Measurements from ENCODE around the gene GOLGA8J.
"Not testable (repeated sequence)": the region's sequence is repeated elsewhere in the genome, so short reads cannot be mapped to it uniquely, and the experiment has no call there.

Gene GOLGA8J

DNA sequence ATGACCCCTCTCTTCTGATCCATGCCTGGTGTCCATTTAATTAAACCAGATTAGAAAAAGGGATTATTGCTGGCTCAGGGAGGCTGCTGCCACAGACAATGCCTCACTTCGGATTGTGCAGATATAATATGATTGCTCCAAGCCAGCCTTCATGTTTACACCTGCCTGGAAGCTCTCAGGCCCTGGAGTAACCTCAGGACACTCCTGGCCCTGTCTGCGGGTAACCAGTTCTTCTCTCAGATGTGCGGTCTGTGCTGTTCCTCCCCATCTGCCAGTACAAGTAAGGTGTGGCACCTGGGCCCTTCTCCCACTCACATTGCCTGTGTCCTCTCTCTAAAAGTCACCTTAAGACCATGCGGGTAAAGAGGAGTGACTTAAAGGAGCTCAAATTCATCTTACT, 8.8 kb upstream of the GOLGA8J start:
- Histone ChIP-seq H3K4me3 (ENCODE audit: low read depth, low read length) (no peak overlapping the region), H3K4me2 (ENCODE audit: low read length) (no peak overlapping the region), H3K36me3 (ENCODE audit: control insufficient read depth, insufficient read depth, low read length) (no peaks in the 10 kb centered on the region), H3K27me3 (ENCODE audit: control insufficient read depth, insufficient read depth, low read length) (no peaks in the 10 kb centered on the region), H3K9ac (no peak overlapping the region), H3K4me1 (no peaks in the 10 kb centered on the region), H3K9me3 (ENCODE audit: control insufficient read depth, low read length) (no peaks in the 10 kb centered on the region), H3K79me2 (no peaks in the 10 kb centered on the region), H3K27ac (no peak overlapping the region), H2AFZ (peak overlapping the region; percentile 15)
- TF ChIP-seq, protein P1, sequence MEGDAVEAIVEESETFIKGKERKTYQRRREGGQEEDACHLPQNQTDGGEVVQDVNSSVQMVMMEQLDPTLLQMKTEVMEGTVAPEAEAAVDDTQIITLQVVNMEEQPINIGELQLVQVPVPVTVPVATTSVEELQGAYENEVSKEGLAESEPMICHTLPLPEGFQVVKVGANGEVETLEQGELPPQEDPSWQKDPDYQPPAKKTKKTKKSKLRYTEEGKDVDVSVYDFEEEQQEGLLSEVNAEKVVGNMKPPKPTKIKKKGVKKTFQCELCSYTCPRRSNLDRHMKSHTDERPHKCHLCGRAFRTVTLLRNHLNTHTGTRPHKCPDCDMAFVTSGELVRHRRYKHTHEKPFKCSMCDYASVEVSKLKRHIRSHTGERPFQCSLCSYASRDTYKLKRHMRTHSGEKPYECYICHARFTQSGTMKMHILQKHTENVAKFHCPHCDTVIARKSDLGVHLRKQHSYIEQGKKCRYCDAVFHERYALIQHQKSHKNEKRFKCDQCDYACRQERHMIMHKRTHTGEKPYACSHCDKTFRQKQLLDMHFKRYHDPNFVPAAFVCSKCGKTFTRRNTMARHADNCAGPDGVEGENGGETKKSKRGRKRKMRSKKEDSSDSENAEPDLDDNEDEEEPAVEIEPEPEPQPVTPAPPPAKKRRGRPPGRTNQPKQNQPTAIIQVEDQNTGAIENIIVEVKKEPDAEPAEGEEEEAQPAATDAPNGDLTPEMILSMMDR (IDR thresholded peaks at IDR 0.05), result no peak

DNA sequence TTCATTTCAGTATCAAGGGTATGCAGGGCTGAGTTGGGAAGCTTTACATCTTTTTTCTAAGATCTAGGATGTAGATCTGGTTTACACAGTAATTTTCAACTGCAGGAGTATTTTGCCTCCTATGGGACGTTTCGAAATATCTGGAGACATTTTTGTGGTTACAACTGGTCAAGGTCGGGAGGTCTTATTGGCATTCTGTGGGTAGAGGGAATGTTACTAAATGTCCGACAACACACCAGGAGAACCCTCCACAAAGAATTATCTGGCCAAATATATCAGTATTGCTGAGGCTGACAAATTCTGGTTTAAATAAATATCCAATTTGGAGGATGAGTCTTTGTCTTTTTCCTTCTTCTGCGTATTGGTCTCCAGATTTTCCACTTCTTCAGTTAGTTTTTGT, 1.9 kb upstream of the GOLGA8J start:
- not testable (repeated sequence) for H3K27me3 ChIP-seq (ENCODE audit: control insufficient read depth, insufficient read depth, low read length); H3K9me3 ChIP-seq (ENCODE audit: control insufficient read depth, low read length); H3K4me3 ChIP-seq (ENCODE audit: low read depth, low read length); H3K9ac ChIP-seq; H2AFZ ChIP-seq; H3K36me3 ChIP-seq (ENCODE audit: control insufficient read depth, insufficient read depth, low read length); H3K4me2 ChIP-seq (ENCODE audit: low read length); H3K4me1 ChIP-seq; H3K79me2 ChIP-seq; H3K27ac ChIP-seq

DNA sequence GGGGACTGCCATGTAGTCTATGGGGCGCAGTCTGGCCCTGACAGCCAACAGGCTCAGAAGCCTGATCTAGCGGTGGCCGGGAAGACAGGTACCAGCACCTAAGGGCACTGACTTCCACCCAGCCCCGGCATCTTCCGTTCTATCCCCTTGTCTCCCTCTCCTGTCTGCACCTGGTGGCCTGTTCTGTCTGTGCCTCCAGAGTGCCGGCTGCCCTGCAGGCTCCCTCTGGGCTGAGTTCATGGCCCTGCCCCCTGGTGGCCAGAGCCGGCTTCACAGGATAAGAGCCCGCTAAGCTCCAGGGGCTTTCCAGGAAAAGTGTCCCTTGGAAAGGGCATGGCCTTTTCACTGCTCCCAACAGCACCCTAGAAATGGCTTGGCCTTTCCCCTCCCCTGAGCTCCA, 15.1 kb downstream of the GOLGA8J start:
- not testable (repeated sequence) for H2AFZ ChIP-seq; H3K27ac ChIP-seq; H3K4me2 ChIP-seq (ENCODE audit: low read length); H3K79me2 ChIP-seq; H3K27me3 ChIP-seq (ENCODE audit: control insufficient read depth, insufficient read depth, low read length); H3K9ac ChIP-seq; H3K4me3 ChIP-seq (ENCODE audit: low read depth, low read length); H3K36me3 ChIP-seq (ENCODE audit: control insufficient read depth, insufficient read depth, low read length); H3K4me1 ChIP-seq; H3K9me3 ChIP-seq (ENCODE audit: control insufficient read depth, low read length)

DNA sequence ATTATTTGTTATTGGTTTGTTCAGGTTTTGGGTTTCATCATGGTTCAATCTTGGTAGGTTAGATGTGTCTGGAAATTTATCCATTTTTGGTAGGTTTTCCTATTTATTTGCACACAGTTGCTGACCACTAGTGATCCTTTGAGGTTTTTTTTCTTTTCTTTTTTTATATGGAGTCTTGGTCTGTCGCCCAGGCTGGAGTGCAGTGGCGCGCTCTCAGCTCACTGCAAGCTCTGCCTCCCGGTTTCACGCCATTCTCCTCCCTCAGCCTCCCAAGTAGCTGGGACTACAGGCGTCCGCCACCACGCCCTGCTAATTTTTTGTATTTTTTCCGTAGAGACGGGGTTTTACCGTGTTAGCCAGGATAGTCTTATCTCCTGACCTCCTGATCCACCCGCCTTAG, 20.1 kb downstream of the GOLGA8J start:
- not testable (repeated sequence) for H3K9me3 ChIP-seq (ENCODE audit: control insufficient read depth, low read length); H3K27me3 ChIP-seq (ENCODE audit: control insufficient read depth, insufficient read depth, low read length); H3K4me1 ChIP-seq; H3K79me2 ChIP-seq; H3K36me3 ChIP-seq (ENCODE audit: control insufficient read depth, insufficient read depth, low read length); H2AFZ ChIP-seq; H3K27ac ChIP-seq; H3K4me2 ChIP-seq (ENCODE audit: low read length); H3K9ac ChIP-seq; H3K4me3 ChIP-seq (ENCODE audit: low read depth, low read length)

DNA sequence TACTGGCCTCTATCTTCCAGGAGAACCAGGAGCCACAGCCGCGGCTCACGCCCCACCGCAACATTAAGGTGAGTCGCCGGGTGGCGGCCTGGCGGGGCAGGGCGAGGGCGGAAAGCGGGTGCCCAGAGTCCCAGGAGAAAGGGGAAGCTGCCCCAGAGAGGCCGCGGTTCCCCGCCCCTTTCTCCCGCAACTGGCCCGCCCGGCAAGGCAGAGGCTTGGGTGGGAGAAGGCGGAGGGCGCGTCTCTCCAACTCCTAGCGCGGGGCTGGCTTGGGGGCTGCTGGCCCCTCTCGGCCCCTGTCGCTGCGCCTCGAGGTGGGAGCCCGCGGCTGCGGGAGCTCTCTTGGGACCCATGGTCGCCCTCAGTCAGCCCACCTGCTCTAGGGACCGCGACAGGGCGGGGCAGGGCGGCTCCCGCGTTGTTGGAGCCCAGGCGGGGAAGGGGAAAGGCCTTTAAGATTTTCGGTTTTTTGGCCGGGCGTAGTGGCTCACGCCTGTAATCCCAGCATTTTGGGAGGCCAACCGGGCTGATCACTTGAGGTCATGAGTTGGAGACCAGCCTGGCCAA, 21.3 kb downstream of the GOLGA8J start:
- peak overlapping the region; percentile 22 for H3K4me3 ChIP-seq (ENCODE audit: low read depth, low read length)
- not testable (repeated sequence) for H2AFZ ChIP-seq; H3K27ac ChIP-seq; H3K27me3 ChIP-seq (ENCODE audit: control insufficient read depth, insufficient read depth, low read length); H3K9me3 ChIP-seq (ENCODE audit: control insufficient read depth, low read length); H3K36me3 ChIP-seq (ENCODE audit: control insufficient read depth, insufficient read depth, low read length); H3K9ac ChIP-seq; H3K79me2 ChIP-seq; H3K4me2 ChIP-seq (ENCODE audit: low read length); H3K4me1 ChIP-seq

DNA sequence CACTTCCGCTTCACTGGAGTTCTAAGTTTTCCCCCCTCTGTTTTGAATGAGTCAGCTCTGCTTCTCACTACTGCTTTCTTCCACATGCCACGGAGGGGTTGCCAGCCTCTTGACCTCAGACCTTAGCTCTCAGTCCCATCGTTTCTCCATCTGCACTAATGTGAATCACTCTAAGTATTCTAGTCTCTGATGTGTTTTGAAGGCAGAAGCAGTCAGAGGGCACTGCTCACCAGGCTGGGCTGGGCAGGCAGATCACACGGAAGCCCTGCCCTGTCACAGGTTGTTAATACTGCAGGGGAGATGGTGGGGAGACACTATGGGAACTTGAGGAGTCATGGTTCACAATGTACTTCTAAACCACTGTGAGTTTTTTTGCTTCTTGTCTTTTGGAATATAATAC, 27.8 kb downstream of the GOLGA8J start:
- H3K4me1 ChIP-seq; H3K36me3 ChIP-seq (ENCODE audit: control insufficient read depth, insufficient read depth, low read length); H2AFZ ChIP-seq; H3K4me3 ChIP-seq (ENCODE audit: low read depth, low read length); H3K27ac ChIP-seq; H3K4me2 ChIP-seq (ENCODE audit: low read length); H3K9ac ChIP-seq; H3K79me2 ChIP-seq; H3K27me3 ChIP-seq (ENCODE audit: control insufficient read depth, insufficient read depth, low read length); H3K9me3 ChIP-seq (ENCODE audit: control insufficient read depth, low read length): not testable (repeated sequence)

DNA sequence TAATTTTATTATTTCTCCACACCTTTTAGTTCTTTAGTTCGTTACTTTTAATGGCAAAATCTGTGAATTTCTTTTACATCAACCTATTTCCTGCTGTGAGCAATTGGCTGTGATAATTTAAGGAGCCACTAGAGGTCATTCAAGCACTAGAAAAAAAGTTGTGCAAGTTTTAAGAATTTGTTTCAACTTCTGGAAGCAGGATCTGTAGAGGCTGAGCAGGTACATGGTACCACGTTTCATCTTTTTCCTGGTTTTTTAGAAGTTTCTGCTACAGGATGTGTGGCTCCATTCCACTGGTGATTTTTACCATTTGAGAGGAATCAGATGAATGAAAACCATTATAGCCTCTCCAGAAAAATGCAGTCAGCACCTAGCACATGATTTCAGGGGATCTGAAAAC, 47.3 kb downstream of the GOLGA8J start:
- H3K9me3 ChIP-seq (ENCODE audit: control insufficient read depth, low read length); H3K36me3 ChIP-seq (ENCODE audit: control insufficient read depth, insufficient read depth, low read length); H3K79me2 ChIP-seq; H3K4me2 ChIP-seq (ENCODE audit: low read length); H3K27ac ChIP-seq; H2AFZ ChIP-seq; H3K4me3 ChIP-seq (ENCODE audit: low read depth, low read length); H3K4me1 ChIP-seq; H3K27me3 ChIP-seq (ENCODE audit: control insufficient read depth, insufficient read depth, low read length); H3K9ac ChIP-seq: not testable (repeated sequence)

DNA sequence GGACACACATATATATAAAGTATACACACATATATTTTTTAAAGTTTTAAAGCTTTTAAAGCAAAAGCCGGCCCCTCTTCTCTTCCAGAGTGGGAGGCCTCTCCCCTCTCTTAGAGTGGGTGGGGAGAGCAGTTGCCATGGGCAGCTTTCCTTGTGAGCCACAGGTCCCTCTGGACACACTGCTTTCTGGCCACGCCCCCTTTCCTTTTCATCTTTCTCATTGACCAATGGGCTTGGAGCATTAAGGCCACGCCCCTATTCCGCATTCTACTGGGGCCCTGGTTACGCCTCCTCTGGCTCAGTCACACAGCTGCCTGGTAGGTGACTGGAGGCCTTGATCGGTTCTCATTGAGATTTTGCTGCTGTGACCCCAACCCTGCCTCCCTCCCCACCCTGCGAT, 52.0 kb downstream of the GOLGA8J start, which contains the start of gene GOLGA8T:
GOLGA8T (plus strand) TSS at position 301 of the 400 bp plus-strand sequence; CDS start at position 399, 98 bp downstream.
- not testable (repeated sequence) for H3K9me3 ChIP-seq (ENCODE audit: control insufficient read depth, low read length); H3K9ac ChIP-seq; H2AFZ ChIP-seq; H3K4me1 ChIP-seq; H3K4me2 ChIP-seq (ENCODE audit: low read length); H3K4me3 ChIP-seq (ENCODE audit: low read depth, low read length); H3K27ac ChIP-seq; H3K27me3 ChIP-seq (ENCODE audit: control insufficient read depth, insufficient read depth, low read length); H3K36me3 ChIP-seq (ENCODE audit: control insufficient read depth, insufficient read depth, low read length); H3K79me2 ChIP-seq

All from parathyroid adenoma (tissue), 2 donors.